ENCODE measurements around the gene NACA. TPM values are rescaled to one million over a fixed set of nuclear protein-coding genes. Genes with fewer than 3 reads are reported as not detected.

NACA gene
- total RNA-seq (2014; rRNA removed; shearing (Covaris generic)) (624 and 672 TPM in 2 replicates), polyA plus RNA-seq (2016; fragmentation: Nextera tagmentation; extraction: Ambion mirVana) (759 and 762 TPM in 2 replicates)

DNA sequence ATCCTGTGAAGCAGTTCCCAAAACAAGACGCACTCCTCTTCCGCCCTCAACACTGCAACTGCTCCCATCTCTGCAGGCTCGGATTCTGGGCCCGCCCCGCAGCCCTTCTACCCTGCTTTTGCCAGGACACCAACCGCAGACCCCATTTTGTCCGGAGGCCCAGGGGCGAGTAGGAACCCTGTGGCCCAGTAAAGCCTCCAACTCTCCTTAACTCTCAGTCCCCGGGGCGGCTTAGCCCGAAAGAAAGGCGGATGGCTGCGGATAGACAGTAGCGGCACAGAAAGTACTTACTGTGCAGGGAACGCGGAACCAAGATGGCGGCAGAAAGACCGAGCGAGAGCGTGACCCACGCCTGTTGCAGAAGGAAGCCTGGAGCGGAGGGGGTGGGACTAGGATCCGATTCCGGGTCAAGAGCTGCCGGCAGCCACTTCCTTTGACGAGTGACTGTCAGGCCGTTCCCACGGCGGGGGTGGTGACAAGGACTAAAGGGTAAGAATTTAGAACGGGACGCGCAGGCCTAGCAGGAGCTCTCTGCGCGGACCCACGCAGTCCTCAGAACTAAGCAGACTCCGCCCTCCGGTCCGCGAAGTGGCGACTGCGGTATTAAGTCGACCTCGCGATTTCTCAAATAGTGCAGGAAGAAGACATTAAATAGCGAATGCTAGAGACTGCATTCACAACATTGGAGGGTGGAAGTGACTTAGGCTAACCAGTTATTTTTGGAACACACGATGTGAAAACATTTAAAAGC is at the start of gene NACA:
NACA (minus strand) TSS at position 328 of the 751 bp plus-strand sequence. CDS start 778 bp downstream, outside the sequence.
- Histone ChIP-seq H3K4me1 (ENCODE audit: insufficient read depth) (peaks cover 32% of the 10 kb centered on the region), H3K79me2 (ENCODE audit: insufficient read depth) (peaks cover 50% of the 10 kb centered on the region), H3F3A (ENCODE audit: insufficient read depth) (peaks cover 41% of the 10 kb centered on the region), H2AFZ (peak within 1 kb of the TSS; percentile 90), H3K9ac (peak within 1 kb of the TSS; percentile 99), H3K36me3 (ENCODE audit: low read depth) (peaks cover 16% of the 10 kb centered on the region), H3K27ac (peak within 1 kb of the TSS; percentile 90), H3K4me2 (ENCODE audit: unreplicated experiment) (peak within 1 kb of the TSS; percentile 95), H4K20me1 (ENCODE audit: insufficient read depth) (peaks cover 25% of the 10 kb centered on the region), H3K27me3 (replicated peaks; ENCODE audit: insufficient read depth) (no peaks in the 10 kb centered on the region), H3K9me2 (ENCODE audit: insufficient read depth) (no peaks in the 10 kb centered on the region), H3K4me3 (peak within 1 kb of the TSS; percentile 95), H3K9me3 (ENCODE audit: low read depth) (no peaks in the 10 kb centered on the region)
- peak; percentile 99 for DNase-seq
- no peak for TF ChIP-seq EZH2phosphoT487 (IDR thresholded peaks at IDR 0.05; ENCODE audit: insufficient read depth, low read depth)
- no peak for TF ChIP-seq EZH2 (IDR thresholded peaks at IDR 0.05; ENCODE audit: insufficient read depth, poor library complexity, severe bottlenecking)
- WGBS, 2 experiments (ENCODE audit: low coverage in 1 of 2, low lambda C conversion rate in 2 of 2, missing lambda C conversion rate in 2 of 2): 0 to 1% methylated on average over 43 to 46 of the region's 46 CpGs
- in situ Hi-C loops (cut with MboI): no loop called here

DNA sequence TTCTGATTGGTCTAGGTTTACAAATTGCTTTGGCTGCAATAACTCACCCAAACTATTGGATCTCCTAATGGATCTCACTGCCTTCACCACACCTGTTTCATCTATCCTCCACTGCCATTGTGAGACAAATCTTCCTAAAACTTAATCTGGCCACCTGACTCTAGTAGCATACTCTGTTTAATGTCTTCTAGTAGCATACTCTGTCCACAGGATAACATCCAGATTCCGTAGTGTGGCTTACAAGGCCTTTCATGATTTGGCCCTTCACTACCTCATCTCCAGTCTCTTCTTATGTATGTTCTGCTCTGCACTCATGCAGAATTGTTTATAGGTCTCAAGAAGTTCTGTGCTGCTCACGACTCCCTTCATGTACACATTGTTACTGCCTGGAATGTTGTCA is 48.0 kb upstream of the NACA start:
- Histone ChIP-seq H3K9me3 (ENCODE audit: low read depth) (no peaks in the 10 kb centered on the region), H3K4me1 (ENCODE audit: insufficient read depth) (no peaks in the 10 kb centered on the region), H3F3A (ENCODE audit: insufficient read depth) (no peaks in the 10 kb centered on the region), H4K20me1 (ENCODE audit: insufficient read depth) (no peaks in the 10 kb centered on the region), H3K79me2 (ENCODE audit: insufficient read depth) (no peaks in the 10 kb centered on the region), H3K9ac (no peak overlapping the region), H3K36me3 (ENCODE audit: low read depth) (no peaks in the 10 kb centered on the region), H3K4me2 (ENCODE audit: unreplicated experiment) (no peak overlapping the region), H3K4me3 (no peak overlapping the region), H3K27me3 (replicated peaks; ENCODE audit: insufficient read depth) (no peaks in the 10 kb centered on the region), H3K9me2 (ENCODE audit: insufficient read depth) (no peaks in the 10 kb centered on the region), H2AFZ (no peak overlapping the region), H3K27ac (no peak overlapping the region)
- WGBS, 2 experiments (ENCODE audit: low coverage in 1 of 2, low lambda C conversion rate in 2 of 2, missing lambda C conversion rate in 2 of 2): 73 to 78% methylated on average over 2 of the region's 2 CpGs
- DNase-seq: no peak
- in situ Hi-C loops (cut with MboI): no loop called here
- TF ChIP-seq EZH2phosphoT487 (IDR thresholded peaks at IDR 0.05; ENCODE audit: insufficient read depth, low read depth) (no peak), EZH2 (IDR thresholded peaks at IDR 0.05; ENCODE audit: insufficient read depth, poor library complexity, severe bottlenecking) (no peak)

DNA sequence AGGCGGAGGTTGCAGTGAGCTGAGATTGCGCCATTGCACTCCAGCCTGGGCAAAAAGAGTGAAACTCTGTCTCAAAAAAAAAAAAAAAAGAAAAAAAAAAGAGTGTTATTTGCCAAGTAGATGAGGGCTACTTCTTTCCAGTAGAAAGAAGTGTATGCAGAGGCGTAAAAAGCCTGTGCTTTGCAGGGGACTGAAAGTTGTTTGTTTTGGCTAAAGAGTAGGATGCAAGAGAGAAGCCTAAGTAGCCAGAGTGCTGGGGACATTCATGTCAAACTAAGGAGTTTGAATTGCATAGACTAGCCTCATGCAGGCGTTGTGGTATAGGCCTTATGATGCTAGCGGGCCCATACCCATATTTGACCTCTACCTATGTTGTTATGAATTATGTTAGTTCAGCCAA is 47.5 kb upstream of the NACA start:
- H3K27ac ChIP-seq: no peak overlapping the region
- H3K4me3 ChIP-seq: no peak overlapping the region
- in situ Hi-C loops (cut with MboI): no loop called here
- H3K4me2 ChIP-seq (ENCODE audit: unreplicated experiment): no peak overlapping the region
- H3K27me3 ChIP-seq (replicated peaks; ENCODE audit: insufficient read depth): no peaks in the 10 kb centered on the region
- H3K9me2 ChIP-seq (ENCODE audit: insufficient read depth): no peaks in the 10 kb centered on the region
- no peaks in the 10 kb centered on the region for H3K36me3 ChIP-seq (ENCODE audit: low read depth)
- no peaks in the 10 kb centered on the region for H3K9me3 ChIP-seq (ENCODE audit: low read depth)
- no peaks in the 10 kb centered on the region for H3K4me1 ChIP-seq (ENCODE audit: insufficient read depth)
- 89 to 90% methylated on average over 5 of the region's 5 CpGs for WGBS, 2 experiments (ENCODE audit: low coverage in 1 of 2, low lambda C conversion rate in 2 of 2, missing lambda C conversion rate in 2 of 2)
- H2AFZ ChIP-seq: no peak overlapping the region
- DNase-seq: no peak
- H3F3A ChIP-seq (ENCODE audit: insufficient read depth): no peaks in the 10 kb centered on the region
- no peaks in the 10 kb centered on the region for H4K20me1 ChIP-seq (ENCODE audit: insufficient read depth)
- no peak overlapping the region for H3K9ac ChIP-seq
- H3K79me2 ChIP-seq (ENCODE audit: insufficient read depth): no peaks in the 10 kb centered on the region
- no peak for TF ChIP-seq EZH2phosphoT487 (IDR thresholded peaks at IDR 0.05; ENCODE audit: insufficient read depth, low read depth)
- TF ChIP-seq EZH2 (IDR thresholded peaks at IDR 0.05; ENCODE audit: insufficient read depth, poor library complexity, severe bottlenecking): no peak

DNA sequence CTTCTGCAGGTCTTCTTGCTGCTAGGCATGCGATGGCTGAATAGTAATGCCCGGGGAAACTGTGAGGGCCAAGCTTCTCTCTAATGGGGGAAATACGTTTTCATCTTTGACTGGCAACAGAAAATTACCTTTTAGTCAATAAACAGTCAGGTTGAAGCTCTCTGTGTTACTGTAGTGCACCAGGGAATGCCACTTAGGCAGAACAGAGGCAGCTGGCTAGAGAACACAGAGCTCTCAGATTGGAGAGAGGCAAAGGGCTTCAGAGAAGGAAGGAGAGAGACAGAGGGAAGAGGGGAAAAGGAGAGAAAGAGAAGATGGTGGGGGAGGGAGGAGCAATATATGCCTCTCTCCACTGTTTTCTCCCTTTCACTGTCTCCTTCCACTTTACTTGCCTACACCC is 44.8 kb upstream of the NACA start:
- Histone ChIP-seq H3F3A (ENCODE audit: insufficient read depth) (no peaks in the 10 kb centered on the region), H3K4me3 (no peak overlapping the region), H3K9me2 (ENCODE audit: insufficient read depth) (no peaks in the 10 kb centered on the region), H4K20me1 (ENCODE audit: insufficient read depth) (no peaks in the 10 kb centered on the region), H2AFZ (no peak overlapping the region), H3K36me3 (ENCODE audit: low read depth) (no peaks in the 10 kb centered on the region), H3K9me3 (ENCODE audit: low read depth) (no peaks in the 10 kb centered on the region), H3K79me2 (ENCODE audit: insufficient read depth) (no peaks in the 10 kb centered on the region), H3K9ac (no peak overlapping the region), H3K27ac (no peak overlapping the region), H3K27me3 (replicated peaks; ENCODE audit: insufficient read depth) (no peaks in the 10 kb centered on the region), H3K4me1 (ENCODE audit: insufficient read depth) (no peaks in the 10 kb centered on the region), H3K4me2 (ENCODE audit: unreplicated experiment) (no peak overlapping the region)
- no peak for DNase-seq
- 76 to 83% methylated on average over 3 of the region's 3 CpGs for WGBS, 2 experiments (ENCODE audit: low coverage in 1 of 2, low lambda C conversion rate in 2 of 2, missing lambda C conversion rate in 2 of 2)
- in situ Hi-C loops (cut with MboI): no loop called here
- TF ChIP-seq EZH2phosphoT487 (IDR thresholded peaks at IDR 0.05; ENCODE audit: insufficient read depth, low read depth): no peak
- no peak for TF ChIP-seq EZH2 (IDR thresholded peaks at IDR 0.05; ENCODE audit: insufficient read depth, poor library complexity, severe bottlenecking)

Measured in GM23248 (cell line).